Right forelimb (tissue), 1 donor: ENCODE results near the gene CHN1.

Experiments used
- DNase-seq: peaks from one replicate; pipeline ENCODE4 v3.0.0-alpha.2; 2018

Gene CHN1

GRCh38 chr2:174970092-174970491 is 35.1 kb downstream of the CHN1 start:
- DNase-seq = no peak

GRCh38 chr2:174969091-174969734 is 36.0 kb downstream of the CHN1 start:
- no peak for DNase-seq

- DNase-seq = no peak
Observed at GRCh38 chr2:174967691-174968260, 37.4 kb downstream of the CHN1 start.

- no peak for DNase-seq
Observed at GRCh38 chr2:174967086-174967485, 38.1 kb downstream of the CHN1 start.

GRCh38 chr2:174965992-174966744 is 39.0 kb downstream of the CHN1 start:
- DNase-seq = no peak

- no peak for DNase-seq
Observed at GRCh38 chr2:174965551-174965950, 39.6 kb downstream of the CHN1 start.

GRCh38 chr2:174964404-174964803 is 40.8 kb downstream of the CHN1 start:
- DNase-seq = no peak

GRCh38 chr2:174963437-174964400 is 41.5 kb downstream of the CHN1 start:
- DNase-seq = no peak

- DNase-seq = no peak
Observed at GRCh38 chr2:174959787-174960186, 45.4 kb downstream of the CHN1 start.

GRCh38 chr2:174957050-174957449 is 48.1 kb downstream of the CHN1 start:
- DNase-seq = no peak

- no peak for DNase-seq
Observed at GRCh38 chr2:174952607-174953006, 52.6 kb downstream of the CHN1 start.

GRCh38 chr2:174951745-174952144 is 53.4 kb downstream of the CHN1 start:
- DNase-seq = no peak

- DNase-seq = no peak
Observed at GRCh38 chr2:174949988-174950687, 55.0 kb downstream of the CHN1 start.

GRCh38 chr2:174945601-174946260 is 59.5 kb downstream of the CHN1 start:
- no peak for DNase-seq

- no peak for DNase-seq
Observed at GRCh38 chr2:174939046-174939445, 66.1 kb downstream of the CHN1 start.

GRCh38 chr2:174931724-174932123 is 73.5 kb downstream of the CHN1 start:
- no peak for DNase-seq

- no peak for DNase-seq
Observed at GRCh38 chr2:174929786-174930185, 75.4 kb downstream of the CHN1 start.

- no peak for DNase-seq
Observed at GRCh38 chr2:174925046-174925784, 80.0 kb downstream of the CHN1 start.

- no peak for DNase-seq
Observed at GRCh38 chr2:174924061-174924693, 81.0 kb downstream of the CHN1 start.

- DNase-seq = no peak
Observed at GRCh38 chr2:174919947-174920595, 85.1 kb downstream of the CHN1 start.
